GM13976 (cell line): ENCODE measurements around the gene UCHL5.

Experiments used
- DNase-seq: peaks from one replicate; pipeline ENCODE4 v3.0.0; 2012; ENCODE audit warnings: low spot score
- CTCF ChIP-seq: IDR thresholded peaks from 2 replicates; pipeline ENCODE4 v1.5.1; 2012; ENCODE audit warnings: borderline replicate concordance, mild to moderate bottlenecking; ENCODE audit not compliant: insufficient read depth; ENCODE audit errors: extremely low read depth, missing control alignments, control extremely low read depth
- in situ Hi-C: fragments of 300-500 bp; cut with MboI; formaldehyde crosslinking; loops from one replicate; pipeline ENCODE4 v1.12.0; 2022; ENCODE audit warnings: low sequenced_read_pairs, mixed read lengths, inconsistent platforms; ENCODE audit not compliant: unreplicated experiment

UCHL5 gene

GRCh38 chr1:192979542-192979941 is 79.6 kb downstream of the UCHL5 start:
- no peak for TF ChIP-seq CTCF
- in situ Hi-C loops = no loop called here
- DNase-seq = no peak

- in situ Hi-C loops = no loop called here
- DNase-seq = no peak
- TF ChIP-seq CTCF = no peak
Observed at GRCh38 chr1:192978195-192978710, 80.9 kb downstream of the UCHL5 start.

GRCh38 chr1:192977089-192977706 is 82.0 kb downstream of the UCHL5 start:
- no peak for DNase-seq
- TF ChIP-seq CTCF = no peak
- in situ Hi-C loops = no loop called here

GRCh38 chr1:192976576-192976975 is 82.6 kb downstream of the UCHL5 start:
- in situ Hi-C loops = no loop called here
- no peak for TF ChIP-seq CTCF
- no peak for DNase-seq

GRCh38 chr1:192974701-192975100 is 84.5 kb downstream of the UCHL5 start:
- DNase-seq = no peak
- in situ Hi-C loops = no loop called here
- TF ChIP-seq CTCF = no peak

- DNase-seq = no peak
- TF ChIP-seq CTCF = no peak
- in situ Hi-C loops = no loop called here
Observed at GRCh38 chr1:192973988-192974387, 85.2 kb downstream of the UCHL5 start.
